OCI-M2 (cell line): ENCODE measurements around the gene SNRPD3.
"Not testable (repeated sequence)": the region's sequence is repeated elsewhere in the genome, so short reads cannot be mapped to it uniquely, and the experiment has no call there.

Experiments used
- DNase-seq: peaks from one replicate; lab custom pipeline; 2025; ENCODE audit not compliant: unreplicated experiment; lab: John Stamatoyannopoulos, UW

SNRPD3 gene

DNA sequence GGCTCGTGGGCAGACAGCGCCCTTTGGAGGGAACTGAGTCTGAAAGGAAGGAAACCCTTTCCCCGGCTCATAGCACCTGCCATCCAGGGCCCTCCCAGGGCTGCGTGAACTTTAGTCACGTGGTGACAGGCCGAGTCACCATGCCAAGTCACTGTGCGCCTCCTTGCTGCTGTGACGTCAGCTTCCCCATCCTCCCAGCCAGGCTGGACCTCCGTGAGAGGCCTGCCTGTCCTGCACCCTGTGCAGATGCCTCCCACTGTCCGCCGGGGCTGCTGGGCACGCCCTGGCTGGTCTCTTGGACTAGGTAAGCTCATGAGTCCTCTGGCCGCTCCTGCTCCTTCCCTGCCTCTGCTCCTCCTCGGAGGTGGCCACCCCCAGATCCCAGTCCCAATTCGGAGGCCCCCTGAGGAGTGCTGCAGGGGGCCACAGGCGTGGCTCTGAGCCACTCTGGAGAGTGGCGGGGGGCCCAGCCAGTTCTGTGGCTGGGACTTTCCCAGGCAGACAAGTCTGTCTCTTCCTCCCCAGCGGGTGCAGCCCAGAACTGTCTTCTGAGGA lies 51.7 kb downstream of the SNRPD3 start:
- DNase-seq = not testable (repeated sequence)

DNA sequence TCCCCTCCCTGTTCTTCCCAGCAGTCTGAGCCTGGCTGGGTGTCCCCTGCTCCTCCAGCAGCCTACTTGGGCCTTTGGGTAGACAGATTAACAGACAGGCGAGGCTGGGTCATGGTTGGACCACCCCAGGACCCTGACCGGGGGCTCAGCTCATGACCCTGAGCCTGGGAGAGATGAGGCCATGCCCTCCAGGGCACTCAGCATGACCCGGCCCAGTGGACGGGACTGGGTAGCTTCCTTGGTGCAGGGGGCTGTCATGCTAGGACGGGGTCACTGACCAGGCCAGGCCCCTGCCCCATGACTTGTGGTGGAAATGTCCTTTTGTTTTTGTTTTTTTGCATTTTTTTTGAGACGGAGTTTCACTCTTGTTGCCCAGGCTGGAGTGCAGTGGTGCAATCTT lies 52.5 kb downstream of the SNRPD3 start:
- DNase-seq = not testable (repeated sequence)

- DNase-seq = not testable (repeated sequence)
Measured at GRCh38 chr22:24609888-24610287, 54.1 kb downstream of the SNRPD3 start.

- not testable (repeated sequence) for DNase-seq
Measured at GRCh38 chr22:24614794-24615193, 59.0 kb downstream of the SNRPD3 start.

- DNase-seq = not testable (repeated sequence)
Measured at GRCh38 chr22:24621244-24621643, 65.4 kb downstream of the SNRPD3 start.

- not testable (repeated sequence) for DNase-seq
Measured at GRCh38 chr22:24622596-24622995, 66.8 kb downstream of the SNRPD3 start.
